ENCODE measurements around the gene PCYT1A.
"Not testable (repeated sequence)": the region's sequence is repeated elsewhere in the genome, so short reads cannot be mapped to it uniquely, and the experiment has no call there.

The PCYT1A gene

GRCh38 chr3:196195664-196196265 lies 91.8 kb downstream of the PCYT1A start:
- FAIRE-seq (no peak), DNase-seq (ENCODE audit: insufficient read length, low spot score) (no peak)

DNA sequence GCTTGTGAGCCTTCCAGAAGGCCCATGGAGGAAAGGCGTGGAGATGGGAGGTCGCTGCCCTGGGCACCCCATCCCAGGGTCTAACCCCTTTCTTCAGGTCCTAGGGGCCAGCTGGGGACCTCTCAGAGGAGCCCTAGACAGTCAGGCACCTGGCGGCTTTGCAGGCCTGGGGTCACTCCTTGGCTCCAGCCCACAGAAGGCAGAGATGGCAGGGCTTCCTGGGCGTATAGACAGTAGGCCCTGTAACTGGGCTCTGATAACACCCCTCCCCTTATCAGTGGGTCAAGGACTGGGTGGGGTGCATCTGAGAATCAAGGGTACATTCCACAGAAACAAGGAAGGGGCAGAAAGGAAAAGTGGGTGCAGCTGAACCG lies 93.0 kb downstream of the PCYT1A start:
- FAIRE-seq (no peak), DNase-seq (ENCODE audit: insufficient read length, low spot score) (no peak)

- DNase-seq (ENCODE audit: insufficient read length, low spot score) = no peak
Measured at GRCh38 chr3:196193736-196194541, 93.6 kb downstream of the PCYT1A start.

DNA sequence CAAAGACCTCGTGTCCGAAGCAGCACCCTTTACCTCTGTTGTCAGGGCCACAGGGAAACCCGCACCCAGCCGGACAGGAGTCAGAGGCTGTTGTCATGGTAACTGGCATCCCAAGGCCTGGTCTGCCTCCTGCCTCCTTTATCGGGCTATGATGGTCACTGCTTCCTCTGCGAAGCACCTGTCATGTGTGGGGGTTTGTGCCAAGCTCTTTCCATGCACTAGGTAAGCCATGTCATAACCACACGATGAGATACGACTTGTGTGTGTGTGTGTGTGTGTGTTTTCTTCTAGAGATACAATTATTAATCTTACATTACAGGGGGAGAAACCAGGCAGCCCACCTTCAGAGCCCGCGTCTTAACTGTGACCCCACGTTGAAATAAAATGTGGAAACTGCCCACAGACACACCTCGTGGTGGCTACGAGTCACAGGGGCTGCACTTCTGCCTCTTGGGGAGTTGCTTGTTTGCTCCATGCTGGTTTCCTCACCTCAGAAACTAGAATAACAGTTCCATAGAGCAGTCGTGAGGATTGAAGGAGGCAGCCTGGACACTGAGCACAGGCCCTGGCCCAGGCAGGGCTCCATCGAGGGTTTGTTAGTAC lies 94.3 kb downstream of the PCYT1A start:
- FAIRE-seq = no peak
- no peak for DNase-seq (ENCODE audit: insufficient read length, low spot score)

More at GRCh38 chr3:196193736-196194541, 93.6 kb downstream of the PCYT1A start:
- no peak for FAIRE-seq

DNA sequence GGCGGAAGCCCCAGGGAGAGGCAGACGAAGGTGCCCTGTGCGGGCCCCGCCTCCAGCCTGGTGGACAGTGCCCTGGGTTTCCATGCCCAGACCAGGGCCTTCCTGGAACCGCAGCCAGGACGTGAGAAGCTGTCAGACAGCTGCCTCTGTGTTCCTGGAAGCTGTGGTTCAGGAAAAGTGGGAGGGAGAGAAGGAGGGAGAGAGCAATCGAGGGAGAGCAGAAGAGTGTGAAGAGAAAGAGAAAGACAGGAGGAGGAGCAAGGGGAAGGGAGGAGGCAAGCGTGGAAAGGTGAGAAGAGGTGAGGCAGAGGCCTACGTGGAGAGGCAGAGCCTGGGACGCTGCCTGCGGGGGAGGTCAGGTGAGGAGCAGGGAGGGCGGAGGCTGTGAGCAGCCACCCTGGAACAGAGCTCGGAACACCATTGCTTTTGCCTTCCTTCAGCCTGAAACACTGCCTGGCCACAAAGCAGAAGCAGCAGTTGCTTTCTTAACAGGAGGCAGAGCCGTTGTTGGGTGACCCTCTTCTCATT lies 94.9 kb downstream of the PCYT1A start:
- DNase-seq (ENCODE audit: insufficient read length, low spot score) (no peak), FAIRE-seq (no peak)

DNA sequence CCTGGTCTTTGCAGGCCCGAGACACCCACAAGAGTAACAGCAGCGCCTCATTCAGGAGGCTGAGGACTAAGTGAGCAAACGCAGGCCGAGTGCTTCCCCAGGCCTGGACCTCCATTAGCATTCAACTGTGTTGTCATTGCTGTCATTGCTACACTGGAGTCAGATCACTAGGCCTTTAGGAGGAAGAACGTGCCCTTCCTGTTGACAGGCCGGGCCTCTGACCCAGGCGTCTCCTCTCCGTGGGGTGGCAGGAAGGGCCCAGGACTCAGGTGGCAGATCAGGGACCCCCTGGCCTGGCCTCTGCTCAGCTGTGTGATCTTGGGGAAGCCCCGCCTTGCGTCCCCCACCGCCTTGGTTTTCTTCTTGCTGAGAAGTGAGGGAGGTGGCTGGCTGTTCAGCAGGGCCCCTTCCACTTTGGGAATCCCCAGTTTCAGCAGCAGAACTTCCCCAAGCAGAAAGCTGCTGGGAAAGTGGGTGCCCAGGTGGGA lies 95.4 kb downstream of the PCYT1A start:
- no peak for FAIRE-seq
- no peak for DNase-seq (ENCODE audit: insufficient read length, low spot score)

GRCh38 chr3:196189566-196190347 lies 97.8 kb downstream of the PCYT1A start:
- FAIRE-seq = no peak
- DNase-seq (ENCODE audit: insufficient read length, low spot score) = no peak

GRCh38 chr3:196186651-196187573 lies 100.6 kb downstream of the PCYT1A start:
- FAIRE-seq (no peak), DNase-seq (ENCODE audit: insufficient read length, low spot score) (no peak)

DNA sequence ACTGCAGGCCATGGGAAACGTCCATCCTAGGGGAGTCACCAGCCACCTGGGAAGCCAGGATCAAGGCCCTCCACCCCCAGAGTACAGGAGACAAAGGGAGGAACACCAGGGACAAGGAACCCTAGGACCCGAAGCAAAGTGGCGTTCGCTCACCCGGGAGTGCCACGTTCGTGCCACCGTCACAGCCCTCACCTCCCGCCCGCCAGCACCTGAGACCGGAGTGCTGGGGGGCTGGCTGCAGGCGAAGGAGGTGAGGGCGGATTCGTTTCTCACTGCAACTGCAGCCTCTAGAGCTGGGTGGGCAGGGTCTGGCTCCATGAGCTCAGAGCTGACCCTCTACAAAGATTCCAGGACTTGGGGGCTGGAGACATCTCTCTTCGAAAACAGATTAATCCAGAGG lies 102.6 kb downstream of the PCYT1A start:
- FAIRE-seq = no peak
- DNase-seq (ENCODE audit: insufficient read length, low spot score) = no peak

- FAIRE-seq = not testable (repeated sequence)
Measured at GRCh38 chr3:196184169-196184432, 103.4 kb downstream of the PCYT1A start.

GRCh38 chr3:196181127-196181546 lies 106.4 kb downstream of the PCYT1A start:
- no peak for FAIRE-seq

More at GRCh38 chr3:196184169-196184432, 103.4 kb downstream of the PCYT1A start:
- not testable (repeated sequence) for DNase-seq (ENCODE audit: insufficient read length, low spot score)

DNA sequence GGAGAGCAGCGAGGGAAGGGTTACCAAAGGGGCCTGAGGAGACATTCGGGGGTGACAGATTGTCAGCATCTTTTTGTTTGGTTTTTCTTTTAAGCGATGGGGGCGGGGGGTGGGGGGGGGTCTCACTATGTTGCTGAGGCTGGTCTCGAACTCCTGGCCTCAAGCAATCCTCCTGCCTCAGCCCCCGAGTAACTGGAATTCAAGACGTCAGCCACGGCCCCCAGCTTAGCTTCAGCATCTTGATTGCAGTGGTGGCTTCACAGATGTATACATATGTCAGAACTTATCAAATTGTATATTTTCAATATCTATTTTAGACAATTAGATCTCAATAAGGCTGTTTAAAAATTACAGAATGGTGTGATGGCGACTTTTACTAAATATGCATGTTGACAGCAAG lies 107.2 kb downstream of the PCYT1A start:
- DNase-seq (ENCODE audit: insufficient read length, low spot score) = no peak
- FAIRE-seq = no peak

More at GRCh38 chr3:196181127-196181546, 106.4 kb downstream of the PCYT1A start:
- no peak for DNase-seq (ENCODE audit: insufficient read length, low spot score)

Data from HTR-8/SVneo (cell line).